ENCODE measurements around the gene KLHL15.

GRCh38 chrX:24030597-24030996 lies 3.6 kb upstream of the KLHL15 start:
- TF ChIP-seq CTCF (IDR thresholded peaks at IDR 0.05) (no peak), POLR2A (IDR thresholded peaks at IDR 0.05) (no peak)

All from Peyer's patch (tissue), 4 donors.